GM18909 (cell line): ENCODE measurements around the gene PDLIM4.
A peak's percentile ranks its signal among the peaks of the same experiment; 100 is the strongest.

Source experiments
- ATAC-seq: cut with Tn5 transposase; IDR thresholded peaks from one replicate; pipeline ENCODE4 v1.9.1; 2021; ENCODE audit warnings: mild to moderate bottlenecking; ENCODE audit not compliant: unreplicated experiment, poor library complexity

Gene PDLIM4

DNA sequence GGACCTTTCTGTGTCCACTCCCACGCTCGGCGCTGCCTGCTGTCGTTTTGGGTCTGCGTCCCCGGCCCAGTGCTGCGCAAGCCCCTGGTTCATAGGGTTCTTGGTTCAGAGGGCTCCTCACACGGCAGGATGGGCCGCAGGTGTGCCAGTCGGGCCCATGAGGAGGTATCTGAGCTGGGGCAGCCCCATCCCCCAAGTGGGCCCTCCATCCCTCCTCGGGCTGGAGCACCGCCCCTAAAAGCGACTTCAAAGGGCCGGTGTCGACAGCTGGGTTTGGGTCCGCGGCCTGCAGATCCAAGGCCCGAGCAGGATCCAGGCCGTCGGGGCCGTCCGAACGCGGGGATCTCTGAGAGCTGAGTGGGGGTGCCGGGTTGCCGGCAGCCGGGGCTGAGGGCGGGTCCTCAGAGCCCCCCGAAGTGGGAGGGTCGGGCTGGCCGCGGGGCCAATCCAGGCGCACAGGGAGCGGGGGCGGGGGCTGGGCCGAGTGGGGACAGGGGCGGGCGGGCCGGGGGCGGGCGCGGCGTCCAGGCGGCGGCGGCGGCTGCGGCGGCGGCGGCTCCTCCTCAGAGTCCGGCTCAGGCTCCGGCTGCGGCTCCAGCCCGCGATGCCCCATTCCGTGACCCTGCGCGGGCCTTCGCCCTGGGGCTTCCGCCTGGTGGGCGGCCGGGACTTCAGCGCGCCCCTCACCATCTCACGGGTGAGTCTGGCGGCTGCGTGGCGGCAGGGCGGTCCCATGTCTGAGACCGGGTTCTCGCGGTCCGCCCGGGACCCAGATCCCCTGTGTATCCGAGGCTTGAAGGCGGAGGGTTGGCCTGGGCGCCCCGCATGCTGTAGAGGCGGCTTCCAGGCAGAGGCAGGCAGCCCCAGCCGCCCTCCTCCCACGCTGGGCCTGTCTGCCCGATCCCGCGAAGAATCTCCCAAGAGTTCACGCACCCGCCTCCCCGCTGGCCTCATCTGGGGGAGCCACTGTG, at the start of gene PDLIM4:
PDLIM4 (plus strand) TSS at position 566 of the 971 bp plus-strand sequence; CDS start at position 605, 39 bp downstream.
- ATAC-seq: no peak

DNA sequence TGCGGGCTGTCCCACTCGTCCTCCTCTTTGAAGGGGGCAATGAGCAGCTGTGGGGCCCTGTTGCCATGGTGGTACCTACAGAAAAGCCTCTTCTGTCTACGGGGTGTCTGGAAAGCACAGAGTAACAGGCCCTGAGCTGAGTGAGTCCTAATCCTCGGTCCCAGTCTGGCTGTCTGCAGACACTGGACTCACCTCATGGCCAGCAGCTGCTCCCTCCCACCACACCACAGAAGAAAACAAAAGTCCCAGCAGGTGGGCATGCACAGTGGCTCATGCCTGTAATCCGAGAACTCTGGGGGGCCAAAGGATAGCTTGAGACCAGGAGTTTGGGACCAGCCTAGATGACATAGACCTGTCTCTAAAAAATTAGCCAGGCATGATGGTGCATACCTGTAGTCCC, 49.7 kb upstream of the PDLIM4 start:
- ATAC-seq: no peak

DNA sequence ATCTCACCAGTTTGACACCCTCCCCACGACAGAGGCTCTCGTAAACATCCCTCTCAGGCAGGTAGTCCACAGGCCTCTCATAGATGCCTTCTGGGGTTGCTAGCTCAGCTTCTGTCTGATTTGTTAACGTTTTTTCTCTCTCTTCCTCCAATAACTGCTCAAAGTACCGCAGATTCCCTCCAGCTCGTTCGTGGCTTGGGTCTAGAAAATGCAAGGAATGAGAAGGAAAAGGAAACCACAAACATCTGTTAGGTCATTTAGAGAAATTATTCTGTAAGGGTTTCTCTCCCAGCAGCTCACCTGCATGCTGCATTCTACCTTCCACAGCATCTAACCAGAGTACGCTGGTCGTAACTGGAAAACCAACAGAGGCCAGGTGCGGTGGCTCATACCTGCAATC, 48.4 kb upstream of the PDLIM4 start:
- ATAC-seq: no peak

GRCh38 chr5:132209901-132210545, 47.5 kb upstream of the PDLIM4 start:
- ATAC-seq: no peak

- ATAC-seq: no peak
These were observed 46.6 kb upstream of the PDLIM4 start for GRCh38 chr5:132210944-132211343.

- ATAC-seq: no peak
These were observed 45.7 kb upstream of the PDLIM4 start for GRCh38 chr5:132211787-132212186.

- ATAC-seq: no peak
These were observed 43.8 kb upstream of the PDLIM4 start for GRCh38 chr5:132213666-132214065.

DNA sequence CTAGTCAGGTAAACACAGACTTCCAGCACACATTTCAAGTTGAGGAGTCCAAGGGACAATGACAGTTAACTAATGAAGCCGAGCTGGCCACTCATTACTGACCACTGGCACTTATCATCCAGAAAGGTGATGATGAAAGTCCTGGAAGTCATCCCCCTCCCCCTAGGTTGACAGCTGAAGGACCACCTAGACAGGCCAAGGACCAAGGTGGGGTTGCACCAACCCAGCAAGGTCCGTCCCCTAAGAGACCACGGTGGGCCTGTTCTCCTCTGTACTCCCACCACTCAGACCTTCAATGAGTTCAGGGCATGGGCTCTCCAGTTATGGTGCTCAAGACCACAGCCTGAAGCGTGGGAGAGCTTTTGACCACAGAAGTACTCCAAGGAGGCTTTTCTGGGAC, 43.0 kb upstream of the PDLIM4 start:
- no peak for ATAC-seq

GRCh38 chr5:132215329-132215728, 42.2 kb upstream of the PDLIM4 start:
- no peak for ATAC-seq

- no peak for ATAC-seq
These were observed 39.2 kb upstream of the PDLIM4 start for GRCh38 chr5:132218321-132218720.

DNA sequence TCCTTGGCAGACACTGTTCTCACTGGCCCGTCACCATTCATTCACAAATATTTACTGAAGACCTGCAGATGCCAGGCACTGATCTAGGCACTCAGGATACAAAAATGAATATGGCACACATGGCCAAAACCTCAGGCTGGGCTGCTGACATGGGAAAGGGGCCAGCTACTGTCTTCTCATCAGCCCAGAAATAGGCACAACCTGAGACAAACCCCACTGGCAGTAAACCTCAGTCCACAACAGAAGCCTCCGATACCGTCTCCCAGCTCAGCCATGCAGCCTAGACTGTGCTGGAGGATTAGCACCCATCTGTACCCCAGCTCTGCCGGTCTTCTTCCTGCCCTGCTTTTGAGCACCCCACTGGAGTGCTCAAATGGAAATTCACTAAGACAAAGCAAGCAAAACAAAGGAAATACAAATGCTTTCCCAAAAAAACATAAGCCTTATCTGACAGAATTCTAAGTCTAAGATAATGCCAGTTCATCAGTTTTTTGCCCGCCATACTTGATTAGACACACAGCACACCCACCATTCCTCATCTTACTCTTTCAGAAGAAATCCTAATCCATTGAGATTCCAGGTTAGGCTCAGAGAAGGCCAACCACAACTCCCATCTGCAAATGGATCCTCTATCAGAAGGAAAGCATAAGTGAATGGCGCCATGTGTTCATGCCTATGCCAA, 38.1 kb upstream of the PDLIM4 start:
- ATAC-seq: no peak

GRCh38 chr5:132219981-132220380, 37.5 kb upstream of the PDLIM4 start:
- no peak for ATAC-seq

GRCh38 chr5:132220491-132220890, 37.0 kb upstream of the PDLIM4 start:
- no peak for ATAC-seq

DNA sequence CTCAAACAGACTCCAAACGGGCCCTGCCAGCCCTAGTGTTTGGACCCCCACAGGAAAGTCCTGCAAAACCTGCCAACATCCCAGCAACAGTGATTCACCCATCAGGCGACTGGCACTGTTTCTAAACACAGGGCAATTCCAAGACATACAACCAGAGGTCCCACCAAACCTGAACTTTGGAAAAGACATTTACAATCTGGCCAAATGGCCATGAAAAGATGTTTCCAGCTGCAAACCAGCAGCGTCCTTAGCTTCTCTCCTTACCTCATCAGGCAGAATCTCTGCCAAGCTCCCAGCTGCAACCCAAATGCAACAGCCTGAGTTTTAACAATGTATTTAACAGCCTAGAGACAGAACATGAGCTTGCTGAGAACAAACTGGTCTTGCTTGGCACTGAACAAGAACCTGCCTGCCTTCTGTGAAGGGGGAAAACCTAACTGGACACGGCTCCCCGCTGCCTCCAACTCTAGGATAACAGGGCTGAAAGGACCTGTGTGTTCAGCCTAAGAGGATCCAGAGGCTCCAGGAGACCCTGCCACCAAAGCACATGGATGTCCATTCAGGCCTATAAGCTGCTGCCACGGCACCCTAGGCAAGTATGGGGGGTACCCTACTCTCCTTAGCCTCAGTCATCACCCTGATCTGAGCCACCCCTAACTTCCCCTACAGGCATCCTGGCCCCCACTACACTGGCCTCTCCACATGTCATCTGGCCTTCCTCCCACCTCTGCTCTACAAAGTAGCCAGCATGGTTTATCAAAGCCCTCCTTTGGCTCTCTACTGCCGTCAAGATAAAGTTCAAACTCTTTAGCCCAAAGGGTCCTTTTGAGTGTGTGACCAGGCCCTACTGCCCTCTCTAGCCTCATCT, 35.5 kb upstream of the PDLIM4 start:
- ATAC-seq: peak; percentile 5

- ATAC-seq: peak; percentile 65
These were observed 34.9 kb upstream of the PDLIM4 start for GRCh38 chr5:132222649-132223038.

DNA sequence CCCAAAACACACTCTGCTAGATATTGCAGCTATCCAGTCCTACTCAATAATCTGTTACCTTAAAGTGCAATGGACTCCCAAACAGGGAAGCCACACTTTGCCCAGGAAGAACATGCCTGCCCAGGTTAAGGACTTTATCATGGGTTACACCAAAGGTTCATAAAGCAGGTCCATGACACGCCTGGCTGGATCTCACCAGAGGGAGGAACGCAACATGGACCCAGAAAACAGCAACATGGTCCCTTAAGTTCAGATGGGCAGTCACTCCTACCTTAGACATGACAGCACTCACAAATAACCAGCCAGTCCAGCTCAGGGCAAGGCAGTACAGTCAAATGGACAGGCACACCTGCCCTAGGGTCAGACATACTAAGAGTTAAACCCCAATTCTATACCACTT, 33.6 kb upstream of the PDLIM4 start:
- no peak for ATAC-seq

DNA sequence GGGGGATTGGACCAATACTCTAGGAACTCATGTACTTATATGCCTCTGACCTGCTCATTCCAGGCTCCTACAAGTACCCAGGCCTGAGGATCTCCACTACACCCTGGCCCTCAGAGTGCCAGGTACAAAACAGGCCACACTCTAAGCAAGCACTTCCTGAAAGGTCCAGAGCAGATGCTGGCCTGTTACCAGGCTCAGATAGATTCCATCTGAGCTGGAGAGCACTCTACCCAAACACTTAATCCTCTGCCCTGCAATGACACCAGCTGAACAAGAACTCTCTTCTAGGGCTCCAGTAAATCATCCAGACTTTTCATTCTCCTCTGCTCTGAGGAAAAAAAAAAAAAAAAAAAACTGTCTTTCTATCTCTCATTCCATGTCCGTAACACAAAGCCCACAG, 32.8 kb upstream of the PDLIM4 start:
- no peak for ATAC-seq

DNA sequence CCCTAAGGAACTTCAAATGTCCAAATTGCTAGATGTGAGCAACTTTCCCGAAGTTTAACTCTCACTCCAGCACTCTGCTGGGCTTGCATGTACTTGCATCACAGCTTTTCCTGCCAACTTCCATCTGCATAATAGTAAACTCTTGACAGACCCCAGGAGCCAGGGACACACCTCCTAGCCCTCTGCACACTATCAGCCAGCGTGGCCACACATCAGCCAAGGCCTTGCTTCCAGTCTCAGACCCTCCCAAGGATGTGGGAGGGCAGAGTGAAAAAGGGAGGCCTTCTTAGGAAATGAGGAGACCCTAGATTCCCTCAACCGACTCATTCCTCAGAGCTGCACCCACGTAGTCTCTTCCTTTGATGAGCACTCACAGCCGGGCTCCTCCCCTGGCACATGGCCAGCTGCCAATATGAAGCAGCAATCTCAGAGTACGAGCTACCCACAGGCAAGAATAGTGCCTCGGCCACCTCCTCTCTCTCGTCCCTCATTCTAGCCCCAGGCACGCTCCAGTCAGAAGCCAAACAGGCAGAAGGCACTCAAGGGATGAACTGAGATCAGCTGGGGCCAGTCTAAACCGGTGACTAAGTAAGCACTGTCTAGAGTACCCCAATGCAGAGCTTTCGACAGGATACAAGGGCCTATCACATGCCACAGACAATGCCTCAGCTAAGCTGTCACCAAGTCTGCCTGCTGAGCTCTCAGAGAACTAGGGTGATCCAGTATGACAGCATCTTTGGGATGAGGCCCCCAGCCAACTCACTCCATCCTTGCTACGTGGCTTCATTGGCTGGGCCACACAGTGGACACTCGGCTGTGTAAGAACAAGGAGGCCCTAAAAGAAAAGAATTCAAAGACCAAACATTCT, 32.1 kb upstream of the PDLIM4 start:
- ATAC-seq: no peak
